MCF 10A (cell line): ENCODE measurements around the gene MBIP. TPM values are rescaled to one million over a fixed set of nuclear protein-coding genes. Genes with fewer than 3 reads are reported as not detected.
"Not testable (repeated sequence)": the region's sequence is repeated elsewhere in the genome, so short reads cannot be mapped to it uniquely, and the experiment has no call there.

Experiments used
- BruUV-seq: library from RNA; stranded (reverse); fragments of 400-500 nt; replicated peaks from 2 replicates; lab custom pipeline; 2021; lab: Mats Ljungman, UMichigan
- CTCF ChIA-PET: fragments of 300-600 bp; sonication (Branson Sonifier 250); formaldehyde crosslinking; extraction: SDS; loops from one replicate; lab custom pipeline; 2021; ENCODE audit warnings: antibody characterized with exemption, inconsistent platforms; lab: Yijun Ruan, JAX
- POLR2A ChIA-PET: fragments of 300-600, 350-650 bp; sonication (Branson Sonifier 250); formaldehyde crosslinking; extraction: SDS; loops from one replicate; lab custom pipeline; 2020; ENCODE audit warnings: antibody characterized with exemption, inconsistent platforms; lab: Yijun Ruan, JAX
- DNase-seq: peaks from one replicate; pipeline ENCODE4 v3.0.0-alpha.2; 2018; ENCODE audit not compliant: unreplicated experiment
- H3K27ac Mint-ChIP-seq: one replicate; pipeline ENCODE4 v1.8.0; 2022; ENCODE audit warnings: mild to moderate bottlenecking, low read depth, mixed read lengths; ENCODE audit not compliant: unreplicated experiment
- H3K27me3 Mint-ChIP-seq: one replicate; pipeline ENCODE4 v1.8.0; 2022; ENCODE audit warnings: mixed read lengths; ENCODE audit not compliant: insufficient read depth, unreplicated experiment
- H3K36me3 Mint-ChIP-seq: one replicate; pipeline ENCODE4 v1.8.0; 2022; ENCODE audit warnings: mild to moderate bottlenecking, moderate library complexity, mixed read lengths; ENCODE audit not compliant: insufficient read depth, unreplicated experiment
- H3K4me1 Mint-ChIP-seq: one replicate; pipeline ENCODE4 v1.8.0; 2022; ENCODE audit warnings: mixed read lengths; ENCODE audit not compliant: insufficient read depth, unreplicated experiment
- H3K4me3 Mint-ChIP-seq: one replicate; pipeline ENCODE4 v1.8.0; 2022; ENCODE audit warnings: mild to moderate bottlenecking, moderate library complexity, mixed read lengths; ENCODE audit not compliant: unreplicated experiment
- H3K9me3 Mint-ChIP-seq: one replicate; pipeline ENCODE4 v1.8.0; 2022; ENCODE audit warnings: mixed read lengths; ENCODE audit not compliant: unreplicated experiment
- intact Hi-C: fragments of 100-400 bp; cut with micrococcal nuclease; formaldehyde crosslinking; loops from 2 replicates; pipeline ENCODE4 v1.14.1; 2022
- total RNA-seq: library from RNA; stranded (reverse); gene quantifications from 2 replicates; pipeline ENCODE4 v1.2.3, GENCODE V29; 2022
- TF ChIP-seq, protein P1 (sequence below): fragments of 200-600 bp; IDR thresholded peaks from one replicate; pipeline ENCODE4 v1.8.0; 2022; ENCODE audit warnings: antibody characterized with exemption, mild to moderate bottlenecking; ENCODE audit not compliant: unreplicated experiment

Gene MBIP
- total RNA-seq, 1 experiment from 2014 or later = 20.9 TPM

DNA sequence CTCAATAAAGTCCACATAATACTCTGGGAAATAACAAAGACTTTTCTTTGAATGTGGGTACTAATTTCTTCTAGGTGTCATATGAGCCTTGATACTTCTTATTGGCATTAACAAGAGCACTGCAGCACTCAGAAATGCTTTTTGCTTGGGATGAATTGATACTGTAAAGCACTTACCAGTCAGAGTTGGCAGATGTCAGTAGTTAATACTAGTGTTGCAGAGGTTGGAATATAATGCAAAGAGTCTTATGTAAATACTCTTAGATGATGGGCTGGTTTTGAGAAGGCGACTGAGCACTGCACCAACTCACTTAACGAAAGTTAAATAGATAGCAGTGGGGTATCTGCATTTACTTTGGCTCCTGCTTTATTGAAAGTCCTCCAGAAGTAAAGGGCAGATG is 25.6 kb upstream of the MBIP start:
- CTCF ChIA-PET = no interaction called here
- DNase-seq = no peak
- Mint-ChIP-seq H3K27me3 (no peaks in the 10 kb centered on the region), H3K36me3 (no peaks in the 10 kb centered on the region), H3K27ac (no peak overlapping the region), H3K4me1 (no peaks in the 10 kb centered on the region), H3K4me3 (no peak overlapping the region), H3K9me3 (no peaks in the 10 kb centered on the region)
- POLR2A ChIA-PET = no interaction called here
- TF ChIP-seq, protein P1, sequence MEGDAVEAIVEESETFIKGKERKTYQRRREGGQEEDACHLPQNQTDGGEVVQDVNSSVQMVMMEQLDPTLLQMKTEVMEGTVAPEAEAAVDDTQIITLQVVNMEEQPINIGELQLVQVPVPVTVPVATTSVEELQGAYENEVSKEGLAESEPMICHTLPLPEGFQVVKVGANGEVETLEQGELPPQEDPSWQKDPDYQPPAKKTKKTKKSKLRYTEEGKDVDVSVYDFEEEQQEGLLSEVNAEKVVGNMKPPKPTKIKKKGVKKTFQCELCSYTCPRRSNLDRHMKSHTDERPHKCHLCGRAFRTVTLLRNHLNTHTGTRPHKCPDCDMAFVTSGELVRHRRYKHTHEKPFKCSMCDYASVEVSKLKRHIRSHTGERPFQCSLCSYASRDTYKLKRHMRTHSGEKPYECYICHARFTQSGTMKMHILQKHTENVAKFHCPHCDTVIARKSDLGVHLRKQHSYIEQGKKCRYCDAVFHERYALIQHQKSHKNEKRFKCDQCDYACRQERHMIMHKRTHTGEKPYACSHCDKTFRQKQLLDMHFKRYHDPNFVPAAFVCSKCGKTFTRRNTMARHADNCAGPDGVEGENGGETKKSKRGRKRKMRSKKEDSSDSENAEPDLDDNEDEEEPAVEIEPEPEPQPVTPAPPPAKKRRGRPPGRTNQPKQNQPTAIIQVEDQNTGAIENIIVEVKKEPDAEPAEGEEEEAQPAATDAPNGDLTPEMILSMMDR = no peak
- intact Hi-C loops = no loop called here
- no TSS peak for BruUV-seq

DNA sequence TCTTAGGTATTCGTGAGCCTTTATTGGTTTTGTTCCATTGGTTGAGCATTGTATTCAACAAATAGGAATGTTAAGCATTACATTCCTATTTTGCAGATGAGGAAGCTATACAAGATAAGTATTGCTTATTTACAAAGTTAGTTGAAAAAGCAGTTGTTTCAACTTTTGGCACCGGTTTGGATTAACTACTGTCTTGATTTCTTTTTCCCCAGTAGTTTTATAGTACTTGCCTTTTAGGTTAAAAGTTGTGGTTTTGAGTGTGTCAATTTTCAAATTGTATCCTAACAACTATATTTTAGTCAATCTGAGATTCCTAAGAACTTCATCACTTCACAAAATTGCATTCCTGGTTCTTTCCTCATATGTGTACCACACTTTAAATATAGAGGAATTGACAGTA is 23.8 kb upstream of the MBIP start:
- H3K27me3 Mint-ChIP-seq = no peaks in the 10 kb centered on the region
- DNase-seq = no peak
- H3K27ac Mint-ChIP-seq = no peak overlapping the region
- H3K4me3 Mint-ChIP-seq = no peak overlapping the region
- CTCF ChIA-PET = interaction anchor here (0.7 kb wide), 1 partner anchor 940 kb away, joined by 3 read pairs; no protein-coding TSS in a partner anchor
- POLR2A ChIA-PET = interaction anchor here (0.6 to 0.9 kb wide), 2 partner anchors 23 to 487 kb away, joined by 3 to 4 read pairs; partner anchors contain the start of gene MBIP
- no peaks in the 10 kb centered on the region for H3K36me3 Mint-ChIP-seq
- H3K9me3 Mint-ChIP-seq = no peaks in the 10 kb centered on the region
- no peaks in the 10 kb centered on the region for H3K4me1 Mint-ChIP-seq
- intact Hi-C loops = no loop called here
- BruUV-seq = no TSS peak
- TF ChIP-seq, protein P1 = no peak

DNA sequence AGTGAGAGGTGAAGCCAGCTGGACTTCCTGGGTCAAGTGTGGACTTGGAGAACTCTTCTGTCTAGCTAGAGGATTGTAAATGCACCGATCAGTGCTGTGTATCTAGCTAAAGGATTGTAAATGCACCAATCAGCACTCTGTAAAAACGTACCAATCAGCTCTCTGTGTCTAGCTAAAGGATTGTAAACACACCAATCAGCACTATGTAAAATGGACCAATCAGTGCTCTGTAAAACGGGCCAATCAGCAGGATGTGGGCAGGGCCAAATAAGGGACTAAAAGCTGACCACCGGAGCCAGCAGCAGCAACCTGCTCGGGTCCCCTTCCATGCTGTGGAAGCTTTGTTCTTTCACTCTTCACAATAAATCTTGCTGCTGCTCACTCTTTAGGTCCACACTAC is 21.4 kb upstream of the MBIP start:
- H3K27ac Mint-ChIP-seq = not testable (repeated sequence)

DNA sequence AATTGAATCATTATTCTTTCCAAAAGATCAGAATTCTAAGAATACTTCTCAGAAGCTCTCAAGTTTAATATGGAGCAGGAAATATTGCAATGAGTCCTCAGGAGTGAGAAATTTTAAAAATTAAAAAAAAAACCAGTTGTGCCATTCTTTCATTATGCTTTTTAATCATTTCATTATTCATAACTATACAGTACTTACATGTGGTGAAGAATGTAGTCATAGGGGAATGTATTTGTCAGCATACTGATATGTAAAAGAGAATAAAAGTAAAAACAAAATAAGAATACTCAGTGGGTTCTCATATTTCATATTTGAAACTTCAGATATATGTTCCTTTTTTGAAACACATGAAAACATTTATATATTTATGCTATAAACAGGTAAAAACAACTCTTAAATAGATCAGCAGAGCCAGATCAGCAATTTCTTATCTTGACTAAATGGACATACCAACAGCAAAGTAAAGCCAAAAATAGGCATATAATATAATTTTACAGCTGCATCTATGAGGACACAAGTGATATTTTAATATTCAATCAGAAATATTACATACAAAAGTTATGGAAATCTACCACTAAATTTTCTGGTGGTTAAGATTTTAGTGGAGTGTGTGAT is 19.9 kb upstream of the MBIP start:
- no peaks in the 10 kb centered on the region for H3K4me1 Mint-ChIP-seq
- H3K36me3 Mint-ChIP-seq = no peaks in the 10 kb centered on the region
- POLR2A ChIA-PET = interaction anchor here (0.7 kb wide), 1 partner anchor 28 kb away, joined by 3 read pairs; no protein-coding TSS in a partner anchor
- no peaks in the 10 kb centered on the region for H3K27me3 Mint-ChIP-seq
- H3K4me3 Mint-ChIP-seq = no peak overlapping the region
- no peaks in the 10 kb centered on the region for H3K9me3 Mint-ChIP-seq
- H3K27ac Mint-ChIP-seq = no peak overlapping the region
- DNase-seq = no peak
- BruUV-seq = no TSS peak
- TF ChIP-seq, protein P1 = no peak
- intact Hi-C loops = no loop called here
- CTCF ChIA-PET = no interaction called here

More for the DNA sequence above, 21.4 kb upstream of the MBIP start:
- H3K27me3 Mint-ChIP-seq, H3K9me3 Mint-ChIP-seq, H3K36me3 Mint-ChIP-seq, H3K4me3 Mint-ChIP-seq, BruUV-seq, intact Hi-C loops, H3K4me1 Mint-ChIP-seq, DNase-seq: not testable (repeated sequence)
- CTCF ChIA-PET = interaction anchor here (0.9 kb wide), 1 partner anchor 32 kb away, joined by 3 read pairs; no protein-coding TSS in a partner anchor
- POLR2A ChIA-PET = interaction anchor here (0.6 kb wide), 1 partner anchor 20 kb away, joined by 3 read pairs; no protein-coding TSS in a partner anchor
